H1 (cell line): ENCODE results near the gene CCAR1. TPM values are rescaled to one million over a fixed set of nuclear protein-coding genes. Genes with fewer than 3 reads are reported as not detected.

Experiments used
- CHD2 ChIP-seq: IDR thresholded peaks from 2 replicates; pipeline ENCODE4 v1.6.1; 2012; ENCODE audit warnings: low read length, improper control_type of control experiment
- CTCF ChIP-seq, 3 experiments: IDR thresholded peaks; 1 replicate in 2 of 3; 2 replicates in 1 of 3; pipeline versions ENCODE4 v1.5.1 to v1.6.1; 2011; ENCODE audit warnings: low read length in 3 of 3, mild to moderate bottlenecking in 3 of 3, inconsistent platforms in 2 of 3, low read depth in 1 of 3, moderate library complexity in 1 of 3; ENCODE audit not compliant: insufficient read depth in 1 of 3; ENCODE audit errors: control extremely low read depth in 1 of 3
- E2F6 ChIP-seq: IDR thresholded peaks from 2 replicates; pipeline ENCODE4 v1.6.1; 2012; ENCODE audit warnings: inconsistent platforms
- EGR1 ChIP-seq: IDR thresholded peaks from 2 replicates; pipeline ENCODE4 v1.6.1; 2011; ENCODE audit warnings: low read depth, low read length, borderline replicate concordance
- EP300 ChIP-seq, 2 experiments: IDR thresholded peaks; 1 replicate in 1 of 2; 2 replicates in 1 of 2; pipeline ENCODE4 v1.6.1; 2011 to 2012; ENCODE audit warnings: low read depth in 2 of 2, low read length in 2 of 2, mild to moderate bottlenecking in 2 of 2, borderline replicate concordance in 1 of 2, inconsistent platforms in 1 of 2, moderate library complexity in 1 of 2
- KDM4A ChIP-seq: IDR thresholded peaks from one replicate; pipeline ENCODE4 v1.7.1; 2012; ENCODE audit warnings: low read depth, mild to moderate bottlenecking, moderate library complexity, low read length, inconsistent platforms; ENCODE audit not compliant: severe bottlenecking
- KDM5A ChIP-seq: fragments of 200-600 bp; IDR thresholded peaks from 2 replicates; pipeline ENCODE4 v1.7.1; 2012; ENCODE audit warnings: mild to moderate bottlenecking, low read length, inconsistent platforms, mixed read lengths
- PHF8 ChIP-seq: fragments of 200-600 bp; sonication (generic); conservative IDR thresholded peaks from 2 replicates; pipeline ENCODE4 v1.7.1; 2012; ENCODE audit warnings: low read depth, mild to moderate bottlenecking, inconsistent platforms, low read length, moderate library complexity
- RAD21 ChIP-seq, 2 experiments: IDR thresholded peaks in 1 of 2; conservative IDR thresholded peaks in 1 of 2; 2 replicates each; pipeline ENCODE4 v1.6.1; 2011; ENCODE audit warnings: low read depth in 2 of 2, low read length in 2 of 2, improper control_type of control experiment in 1 of 2, inconsistent platforms in 1 of 2, mild to moderate bottlenecking in 1 of 2, moderate library complexity in 1 of 2
- SAP30 ChIP-seq: fragments of 300-600 bp; sonication (generic); IDR thresholded peaks from 2 replicates; pipeline ENCODE4 v1.7.1; 2012; ENCODE audit warnings: low read length, moderate library complexity, mild to moderate bottlenecking, inconsistent platforms; ENCODE audit not compliant: insufficient read depth, insufficient replicate concordance
- SUZ12 ChIP-seq: fragments of 200-600 bp; sonication (generic); IDR thresholded peaks from 2 replicates; pipeline ENCODE4 v1.6.1; 2012; ENCODE audit warnings: mild to moderate bottlenecking, inconsistent platforms, low read length, moderate library complexity, mixed read lengths
- TAF1 ChIP-seq: IDR thresholded peaks from 2 replicates; pipeline ENCODE4 v1.6.1; 2011; ENCODE audit warnings: mild to moderate bottlenecking, low read depth, low read length
- polyA plus RNA-seq, 7 experiments: library from polyadenylated mRNA; depleted of rRNA in 3 of 7; stranded (reverse) in 5 of 7; unstranded in 2 of 7; fragments of >200 nt in 5 of 7; fragments of 200-250 nt in 2 of 7; gene quantifications; 1 replicate in 5 of 7; 2 replicates in 1 of 7; 4 replicates in 1 of 7; pipeline versions ENCODE4 v1.2.1 to v1.2.3, GENCODE V29; 2011 to 2013; ENCODE audit warnings: missing spikeins in 2 of 7, mixed read lengths in 2 of 7
- total RNA-seq: library from RNA; stranded (reverse); fragmentation: NEBNext Ultra II Directional; extraction: Animal tissue kit (Norgen Biotek cat#: 25700); gene quantifications from 2 replicates; pipeline ENCODE4 v1.2.1, GENCODE V29; 2021

The CCAR1 gene
- total and polyA plus RNA-seq, 2 of the 8 experiments (the other 6 are each of a cell fraction or from before 2014, with no cell fraction given): 91.6 to 111 TPM

- TF ChIP-seq EGR1 (no peak), TAF1 (0 out of 2 replicates have a peak, but pooled peaks have one; percentile 31), SAP30 (no peak), KDM4A (peak; percentile 60), CTCF (IDR thresholded peaks at IDR 0.05; ENCODE audit: control extremely low read depth in 1 of 3, insufficient read depth in 1 of 3, low read depth in 1 of 3, low read length in 3 of 3) (0 out of 4 replicates have a peak, but pooled peaks of 1 of the 3 experiments have one; percentile 4), EP300 (IDR thresholded peaks at IDR 0.05; ENCODE audit: borderline replicate concordance in 1 of 2, low read depth in 2 of 2, low read length in 2 of 2) (no peak), CHD2 (0 out of 2 replicates have a peak, but pooled peaks have one; percentile 25), RAD21 (IDR thresholded peaks at IDR 0.05 in 1 of 2, conservative IDR thresholded peaks at IDR 0.05 in 1 of 2; ENCODE audit: low read depth in 2 of 2, low read length in 2 of 2) (0 out of 4 replicates have a peak, but pooled peaks of 1 of the 2 experiments have one; percentile 1), E2F6 (peak; percentile 60), PHF8 (0 out of 2 replicates have a peak, but pooled peaks have one; percentile 42), KDM5A (no peak), SUZ12 (no peak)
Observed at GRCh38 chr10:68826764-68827591, 105.9 kb downstream of the CCAR1 start, which contains the start of gene STOX1 (continued).
